Mucosa of descending colon (tissue), 3 donors: ENCODE results near the gene ZNF358. TPM values are rescaled to one million over a fixed set of nuclear protein-coding genes. Genes with fewer than 3 reads are reported as not detected.

ENCODE experiments used
- ATAC-seq: fragments of 200-7000 bp; cut with Tn5 transposase; one replicate; pipeline ENCODE4 v1.9.1; 2020; ENCODE audit warnings: mild to moderate bottlenecking, moderate library complexity
- DNase-seq, 3 donors: peaks; one replicate each; pipeline ENCODE4 v3.0.0-alpha.2; 2020
- H3K36me3 ChIP-seq: fragments of 200-600 bp; one replicate; pipeline ENCODE4 v1.8.0; 2021; ENCODE audit warnings: low read depth, mild to moderate bottlenecking
- H3K4me1 ChIP-seq: fragments of 200-600 bp; one replicate; pipeline ENCODE4 v1.8.0; 2021; ENCODE audit warnings: low read depth, mild to moderate bottlenecking
- H3K4me3 ChIP-seq: fragments of 200-600 bp; one replicate; pipeline ENCODE4 v1.8.0; 2021; ENCODE audit warnings: mild to moderate bottlenecking
- H3K9me3 ChIP-seq: fragments of 200-600 bp; one replicate; pipeline ENCODE4 v1.8.0; 2021; ENCODE audit warnings: mild to moderate bottlenecking
- CTCF ChIP-seq: fragments of 200-600 bp; IDR thresholded peaks from one replicate; pipeline ENCODE4 v1.8.0; 2022; ENCODE audit warnings: antibody characterized with exemption, mild to moderate bottlenecking
- intact Hi-C, 2 donors: fragments of 100-400 bp; cut with DNase I in 1 of 2; cut with micrococcal nuclease in 1 of 2; formaldehyde crosslinking; loops; one replicate each; pipeline versions ENCODE4 v1.11.0 to v1.11.1; 2022; cut with DNase I, micrococcal nuclease
- total RNA-seq, 3 donors: library from RNA; stranded (reverse); fragmentation: NEBNext Ultra II Directional in 2 of 3; extraction: Animal tissue kit (Norgen Biotek cat#: 25700) in 2 of 3; gene quantifications; one replicate each; pipeline versions ENCODE4 v1.2.1 to v1.2.4, GENCODE V29; 2021 to 2023
- donor health status: DM: no; HTN: no; CAD: no; lungs with moderate emphysema.
- donor health status: DM: no; HTN: no; CAD: no.
- donor health status: DM: no; HTN: yes; CAD: no.

ZNF358 gene
- total RNA-seq, 3 donors from 2014 or later, result 31.7 to 88.8 (median 42.1) TPM

- no peaks in the 10 kb centered on the region for H3K9me3 ChIP-seq
- DNase-seq (no peak), ATAC-seq (no peak)
- H3K36me3 ChIP-seq, result no peaks in the 10 kb centered on the region
- intact Hi-C loops, result no loop called here
- no peak for TF ChIP-seq CTCF
- no peaks in the 10 kb centered on the region for H3K4me1 ChIP-seq
- no peak overlapping the region for H3K4me3 ChIP-seq
These were observed 46.9 kb downstream of the ZNF358 start for GRCh38 chr19:7562646-7563393.

GRCh38 chr19:7564866-7565265 lies 49.0 kb downstream of the ZNF358 start:
- TF ChIP-seq CTCF, result no peak
- DNase-seq, result no peak
- no peaks in the 10 kb centered on the region for H3K9me3 ChIP-seq
- ATAC-seq, result no peak
- H3K4me3 ChIP-seq, result no peak overlapping the region
- no peaks in the 10 kb centered on the region for H3K4me1 ChIP-seq
- no peaks in the 10 kb centered on the region for H3K36me3 ChIP-seq
- intact Hi-C loops, result loop anchor here in 1 of 2 donors (5.0 kb wide), 1 partner anchor 117 kb away; the partner anchor contains the start of gene TRAPPC5

DNA sequence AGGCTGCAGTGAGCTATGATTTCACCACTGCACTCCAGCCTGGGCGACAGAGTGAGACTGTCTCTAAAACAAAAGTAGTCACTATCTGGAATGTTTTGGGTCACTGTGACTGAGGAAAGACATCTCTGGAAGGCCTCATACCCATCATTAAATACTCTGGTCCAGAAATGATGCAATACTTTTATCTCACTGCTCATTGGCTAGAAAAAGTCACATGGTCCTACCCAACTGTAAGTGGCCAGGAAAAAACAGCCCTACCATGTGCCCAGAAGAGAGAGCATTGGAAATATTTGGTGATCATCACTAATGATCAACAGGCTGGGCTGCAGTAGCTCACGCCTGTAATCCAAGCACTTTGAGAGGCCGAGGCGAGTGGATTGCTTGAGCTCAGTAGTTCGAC lies 49.4 kb downstream of the ZNF358 start:
- H3K36me3 ChIP-seq, result no peaks in the 10 kb centered on the region
- H3K4me3 ChIP-seq, result no peak overlapping the region
- intact Hi-C loops, result loop anchor here in 1 of 2 donors (5.0 kb wide), 1 partner anchor 117 kb away; the partner anchor contains the start of gene TRAPPC5
- no peak for ATAC-seq
- no peaks in the 10 kb centered on the region for H3K9me3 ChIP-seq
- no peak for TF ChIP-seq CTCF
- DNase-seq, result no peak
- H3K4me1 ChIP-seq, result no peaks in the 10 kb centered on the region

Other genes with a start within 250 kb of the ZNF358 start
- gene INSR, start 221.7 kb upstream of the ZNF358 start, total RNA-seq, result 100 to 1,000 TPM in 1 of 3 donors, 10 to 100 TPM in 2; 74.9 to 109 (median 91.2) TPM
- gene ARHGEF18, start 167.2 kb upstream of the ZNF358 start, total RNA-seq, result 10 to 100 TPM; 67.8 to 86.8 (median 81.2) TPM
- gene PEX11G, start 27.1 kb upstream of the ZNF358 start, total RNA-seq, result 1 to 10 TPM; 4.0 to 9.5 (median 8.1) TPM
- gene MCOLN1, start 6.5 kb downstream of the ZNF358 start, total RNA-seq, result 10 to 100 TPM; 29.5 to 40.1 (median 31.7) TPM
- gene PNPLA6, start 19.6 kb downstream of the ZNF358 start, total RNA-seq, result 100 to 1,000 TPM in 2 of 3 donors, 10 to 100 TPM in 1; 85.7 to 136 (median 121) TPM
- gene CAMSAP3, start 79.8 kb downstream of the ZNF358 start, total RNA-seq, result 10 to 100 TPM; 25.3 to 60.5 (median 41.2) TPM
- 10 to 100 TPM; 28.7 to 39.2 (median 30.7) TPM for gene XAB2, start 113.4 kb downstream of the ZNF358 start, total RNA-seq
- 100 to 1,000 TPM in 2 of 3 donors, 10 to 100 TPM in 1; 91.1 to 153 (median 110) TPM for gene PET100, start 113.7 kb downstream of the ZNF358 start, total RNA-seq
- 1 to 10 TPM in 1 of 3 donors, not detected in 2; 1.1 TPM for gene PCP2, start 117.6 kb downstream of the ZNF358 start, total RNA-seq
- 100 to 1,000 TPM; 114 to 209 (median 183) TPM for gene STXBP2, start 121.0 kb downstream of the ZNF358 start, total RNA-seq
- not detected for gene RETN, start 152.9 kb downstream of the ZNF358 start, total RNA-seq
- under 1 TPM in 2 of 3 donors, not detected in 1; 0.36 to 0.38 TPM for gene MCEMP1, start 161.0 kb downstream of the ZNF358 start, total RNA-seq
- 10 to 100 TPM; 72.5 to 97.0 (median 91.1) TPM for gene TRAPPC5, start 164.7 kb downstream of the ZNF358 start, total RNA-seq
- gene FCER2, start 186.0 kb downstream of the ZNF358 start, total RNA-seq, result under 1 TPM; 0.26 to 0.44 (median 0.29) TPM
- 1 to 10 TPM in 2 of 3 donors, not detected in 1; 1.3 to 2.5 TPM for gene CLEC4G, start 216.0 kb downstream of the ZNF358 start, total RNA-seq
- 10 to 100 TPM in 2 of 3 donors, 1 to 10 TPM in 1; 4.1 to 17.7 (median 17.2) TPM for gene CD209, start 231.4 kb downstream of the ZNF358 start, total RNA-seq
- gene CLEC4M, start 247.1 kb downstream of the ZNF358 start, total RNA-seq, result not detected